ENCODE measurements around the gene KRT81. TPM values are rescaled to one million over a fixed set of nuclear protein-coding genes. Genes with fewer than 3 reads are reported as not detected.

The KRT81 gene
- total RNA-seq, 2 donors from 2014 or later, result 1.7 TPM; not detected in 1

GRCh38 chr12:52314511-52314910 is 23.2 kb upstream of the KRT81 start:
- Histone ChIP-seq H3K27ac (no peak overlapping the region), H3K4me1 (replicated peaks) (no peaks in the 10 kb centered on the region), H3K27me3 (replicated peaks; ENCODE audit: insufficient read depth) (no peaks in the 10 kb centered on the region), H3K4me3 (no peak overlapping the region), H3K9me3 (no peaks in the 10 kb centered on the region), H3K36me3 (no peaks in the 10 kb centered on the region)
- TF ChIP-seq POLR2A (IDR thresholded peaks at IDR 0.05) (no peak), POLR2AphosphoS5 (IDR thresholded peaks at IDR 0.05) (no peak)
- TF ChIP-seq, protein P1, sequence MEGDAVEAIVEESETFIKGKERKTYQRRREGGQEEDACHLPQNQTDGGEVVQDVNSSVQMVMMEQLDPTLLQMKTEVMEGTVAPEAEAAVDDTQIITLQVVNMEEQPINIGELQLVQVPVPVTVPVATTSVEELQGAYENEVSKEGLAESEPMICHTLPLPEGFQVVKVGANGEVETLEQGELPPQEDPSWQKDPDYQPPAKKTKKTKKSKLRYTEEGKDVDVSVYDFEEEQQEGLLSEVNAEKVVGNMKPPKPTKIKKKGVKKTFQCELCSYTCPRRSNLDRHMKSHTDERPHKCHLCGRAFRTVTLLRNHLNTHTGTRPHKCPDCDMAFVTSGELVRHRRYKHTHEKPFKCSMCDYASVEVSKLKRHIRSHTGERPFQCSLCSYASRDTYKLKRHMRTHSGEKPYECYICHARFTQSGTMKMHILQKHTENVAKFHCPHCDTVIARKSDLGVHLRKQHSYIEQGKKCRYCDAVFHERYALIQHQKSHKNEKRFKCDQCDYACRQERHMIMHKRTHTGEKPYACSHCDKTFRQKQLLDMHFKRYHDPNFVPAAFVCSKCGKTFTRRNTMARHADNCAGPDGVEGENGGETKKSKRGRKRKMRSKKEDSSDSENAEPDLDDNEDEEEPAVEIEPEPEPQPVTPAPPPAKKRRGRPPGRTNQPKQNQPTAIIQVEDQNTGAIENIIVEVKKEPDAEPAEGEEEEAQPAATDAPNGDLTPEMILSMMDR (IDR thresholded peaks at IDR 0.05), result no peak
- WGBS, result 82% methylated on average over 5 of the region's 13 CpGs
- DNase-seq (ENCODE audit: low spot score), result no peak
- intact Hi-C loops (cut with DNase I), result no loop called here

GRCh38 chr12:52313926-52314325 is 22.6 kb upstream of the KRT81 start:
- Histone ChIP-seq H3K4me3 (no peak overlapping the region), H3K27ac (no peak overlapping the region), H3K9me3 (no peaks in the 10 kb centered on the region), H3K4me1 (replicated peaks) (peaks cover 5% of the 10 kb centered on the region), H3K36me3 (no peaks in the 10 kb centered on the region), H3K27me3 (replicated peaks; ENCODE audit: insufficient read depth) (no peaks in the 10 kb centered on the region)
- intact Hi-C loops (cut with DNase I), result no loop called here
- DNase-seq (ENCODE audit: low spot score), result no peak
- WGBS, result 89% methylated on average over 8 of the region's 9 CpGs
- TF ChIP-seq, protein P1 (IDR thresholded peaks at IDR 0.05), result no peak
- no peak for TF ChIP-seq POLR2AphosphoS5 (IDR thresholded peaks at IDR 0.05)
- TF ChIP-seq POLR2A (IDR thresholded peaks at IDR 0.05), result no peak

DNA sequence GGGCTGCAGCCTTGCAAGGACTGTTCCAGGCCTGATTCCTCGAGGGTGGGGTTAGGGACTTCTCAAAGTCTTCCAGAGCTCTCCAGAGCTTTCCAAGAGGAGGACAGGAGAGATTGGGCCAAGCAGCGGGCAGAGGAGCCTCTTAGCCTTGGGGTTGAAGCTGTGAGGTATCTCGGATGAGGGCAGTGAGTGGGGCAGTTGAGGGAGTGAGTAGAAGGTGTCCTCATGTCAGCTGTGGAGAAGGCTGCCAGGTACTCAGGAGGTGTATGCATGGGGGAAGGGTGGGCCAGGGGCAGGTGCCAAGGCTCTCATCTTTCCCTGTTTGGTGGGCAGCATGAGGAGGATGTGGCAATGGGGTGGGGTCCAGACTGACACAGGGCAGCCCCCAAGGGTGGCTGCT is 22.1 kb upstream of the KRT81 start:
- WGBS, result 84% methylated on average over 3 of the region's 3 CpGs
- no peak for DNase-seq (ENCODE audit: low spot score)
- no peak overlapping the region for H3K27ac ChIP-seq
- intact Hi-C loops (cut with DNase I), result no loop called here
- H3K36me3 ChIP-seq, result no peaks in the 10 kb centered on the region
- TF ChIP-seq, protein P1 (IDR thresholded peaks at IDR 0.05), result no peak
- TF ChIP-seq POLR2AphosphoS5 (IDR thresholded peaks at IDR 0.05) (no peak), POLR2A (IDR thresholded peaks at IDR 0.05) (no peak)
- no peaks in the 10 kb centered on the region for H3K9me3 ChIP-seq
- no peaks in the 10 kb centered on the region for H3K27me3 ChIP-seq (replicated peaks; ENCODE audit: insufficient read depth)
- peaks cover 5% of the 10 kb centered on the region for H3K4me1 ChIP-seq (replicated peaks)
- no peak overlapping the region for H3K4me3 ChIP-seq

DNA sequence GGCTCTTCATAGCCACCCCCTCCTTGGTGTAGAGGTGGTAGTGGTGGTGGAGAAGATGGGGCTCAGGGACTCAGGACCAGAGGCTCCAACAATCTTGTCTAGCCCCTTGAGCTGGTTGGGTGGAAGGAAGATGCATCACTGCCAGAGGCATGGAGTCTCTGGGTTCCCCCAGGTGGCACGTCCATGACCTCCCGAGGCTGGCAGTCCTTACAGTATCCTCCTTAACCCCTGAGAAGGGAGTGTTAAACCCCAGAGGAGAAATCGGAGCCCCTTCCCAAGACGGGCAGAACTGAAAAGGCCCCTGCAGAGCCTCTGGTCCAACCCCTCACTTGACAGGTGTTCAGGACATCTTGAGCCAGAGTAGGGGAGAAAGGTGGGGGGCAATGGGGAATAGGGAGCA is 20.8 kb upstream of the KRT81 start:
- no peak overlapping the region for H3K4me3 ChIP-seq
- 77% methylated on average over 4 of the region's 4 CpGs for WGBS
- intact Hi-C loops (cut with DNase I), result no loop called here
- DNase-seq (ENCODE audit: low spot score), result no peak
- no peaks in the 10 kb centered on the region for H3K9me3 ChIP-seq
- no peaks in the 10 kb centered on the region for H3K36me3 ChIP-seq
- no peak overlapping the region for H3K27ac ChIP-seq
- peaks cover 2% of the 10 kb centered on the region for H3K27me3 ChIP-seq (replicated peaks; ENCODE audit: insufficient read depth)
- TF ChIP-seq, protein P1 (IDR thresholded peaks at IDR 0.05), result no peak
- no peak for TF ChIP-seq POLR2A (IDR thresholded peaks at IDR 0.05)
- TF ChIP-seq POLR2AphosphoS5 (IDR thresholded peaks at IDR 0.05), result no peak
- peaks cover 5% of the 10 kb centered on the region for H3K4me1 ChIP-seq (replicated peaks)

- TF ChIP-seq, protein P1 (IDR thresholded peaks at IDR 0.05), result no peak
- TF ChIP-seq POLR2AphosphoS5 (IDR thresholded peaks at IDR 0.05) (no peak), POLR2A (IDR thresholded peaks at IDR 0.05) (no peak)
- Histone ChIP-seq H3K36me3 (no peaks in the 10 kb centered on the region), H3K9me3 (no peaks in the 10 kb centered on the region), H3K27me3 (replicated peaks; ENCODE audit: insufficient read depth) (peaks cover 2% of the 10 kb centered on the region), H3K4me1 (replicated peaks) (peaks cover 5% of the 10 kb centered on the region), H3K4me3 (no peak overlapping the region), H3K27ac (no peak overlapping the region)
- DNase-seq (ENCODE audit: low spot score), result no peak
- intact Hi-C loops (cut with DNase I), result no loop called here
- WGBS, result 77% methylated on average over 3 of the region's 3 CpGs
These were observed 19.9 kb upstream of the KRT81 start for GRCh38 chr12:52311285-52311648.

All from prostate gland (tissue), 2 donors.